ENCODE data around the gene DDX54. TPM values are rescaled to one million over a fixed set of nuclear protein-coding genes. Genes with fewer than 3 reads are reported as not detected.
"Not testable (repeated sequence)": the region's sequence is repeated elsewhere in the genome, so short reads cannot be mapped to it uniquely, and the experiment has no call there.

DDX54 gene
- total RNA-seq, 1 experiment from 2014 or later = 80.1 TPM

DNA sequence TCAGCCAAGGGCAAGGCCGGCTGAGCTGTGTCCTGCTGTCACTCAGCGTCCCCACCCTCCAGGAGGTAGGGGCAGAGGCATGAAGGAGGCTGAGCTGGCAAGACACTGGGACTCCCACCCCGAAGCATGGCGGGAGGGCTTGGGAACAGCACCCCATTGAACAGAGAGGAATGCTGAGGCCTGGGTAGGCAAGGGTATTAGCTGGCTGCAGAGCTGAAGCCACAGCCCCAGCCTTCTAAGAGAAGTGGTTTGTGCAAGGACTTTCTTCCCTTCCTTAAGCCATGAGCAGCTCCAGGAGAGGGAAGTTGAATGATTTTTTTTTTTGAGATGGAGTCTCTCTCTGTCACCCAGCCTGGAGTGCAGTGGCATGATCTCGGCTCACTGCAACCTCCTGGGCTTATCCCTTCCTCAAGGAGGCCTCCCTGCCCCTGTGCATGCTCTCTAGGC lies 42.4 kb downstream of the DDX54 start:
- CTCF ChIA-PET = interaction anchor here (0.6 to 0.9 kb wide), 2 partner anchors 10 to 945 kb away, joined by 3 to 7 read pairs; no protein-coding TSS in a partner anchor
- intact Hi-C loops (cut with micrococcal nuclease; ENCODE audit: unreplicated experiment) = no loop called here
- POLR2A ChIA-PET (ENCODE audit: unreplicated experiment) = no interaction called here
- no peak overlapping the region for H3K4me3 ChIP-seq
- peaks cover 8% of the 10 kb centered on the region; the same call in 1 of the 2 replicates for H3F3A ChIP-seq (ENCODE audit: insufficient read depth, low read depth)
- no peaks in the 10 kb centered on the region for H3K9me2 ChIP-seq (ENCODE audit: insufficient read depth)
- no peaks in the 10 kb centered on the region for H3K79me2 ChIP-seq (ENCODE audit: low read depth)
- H3K27me3 ChIP-seq (ENCODE audit: insufficient read depth, low read depth) = no peaks in the 10 kb centered on the region
- no peaks in the 10 kb centered on the region for H3K9me3 ChIP-seq (ENCODE audit: insufficient read depth, low read depth)
- H3K4me2 ChIP-seq = no peak overlapping the region
- TF ChIP-seq, protein P1, sequence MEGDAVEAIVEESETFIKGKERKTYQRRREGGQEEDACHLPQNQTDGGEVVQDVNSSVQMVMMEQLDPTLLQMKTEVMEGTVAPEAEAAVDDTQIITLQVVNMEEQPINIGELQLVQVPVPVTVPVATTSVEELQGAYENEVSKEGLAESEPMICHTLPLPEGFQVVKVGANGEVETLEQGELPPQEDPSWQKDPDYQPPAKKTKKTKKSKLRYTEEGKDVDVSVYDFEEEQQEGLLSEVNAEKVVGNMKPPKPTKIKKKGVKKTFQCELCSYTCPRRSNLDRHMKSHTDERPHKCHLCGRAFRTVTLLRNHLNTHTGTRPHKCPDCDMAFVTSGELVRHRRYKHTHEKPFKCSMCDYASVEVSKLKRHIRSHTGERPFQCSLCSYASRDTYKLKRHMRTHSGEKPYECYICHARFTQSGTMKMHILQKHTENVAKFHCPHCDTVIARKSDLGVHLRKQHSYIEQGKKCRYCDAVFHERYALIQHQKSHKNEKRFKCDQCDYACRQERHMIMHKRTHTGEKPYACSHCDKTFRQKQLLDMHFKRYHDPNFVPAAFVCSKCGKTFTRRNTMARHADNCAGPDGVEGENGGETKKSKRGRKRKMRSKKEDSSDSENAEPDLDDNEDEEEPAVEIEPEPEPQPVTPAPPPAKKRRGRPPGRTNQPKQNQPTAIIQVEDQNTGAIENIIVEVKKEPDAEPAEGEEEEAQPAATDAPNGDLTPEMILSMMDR (conservative IDR thresholded peaks at IDR 0.05) = no peak
- no peak for TF ChIP-seq EZH2 (IDR thresholded peaks at IDR 0.05; ENCODE audit: low read depth)
- H4K20me1 ChIP-seq (ENCODE audit: insufficient read depth) = no peaks in the 10 kb centered on the region
- no peak overlapping the region for H2AFZ ChIP-seq
- H3K36me3 ChIP-seq (ENCODE audit: low read depth) = no peaks in the 10 kb centered on the region
- H3K4me1 ChIP-seq (replicated peaks; ENCODE audit: insufficient read depth) = no peaks in the 10 kb centered on the region
- BruUV-seq (replicated peaks) = no TSS peak
- no peak overlapping the region for H3K27ac ChIP-seq
- no peak for DNase-seq

DNA sequence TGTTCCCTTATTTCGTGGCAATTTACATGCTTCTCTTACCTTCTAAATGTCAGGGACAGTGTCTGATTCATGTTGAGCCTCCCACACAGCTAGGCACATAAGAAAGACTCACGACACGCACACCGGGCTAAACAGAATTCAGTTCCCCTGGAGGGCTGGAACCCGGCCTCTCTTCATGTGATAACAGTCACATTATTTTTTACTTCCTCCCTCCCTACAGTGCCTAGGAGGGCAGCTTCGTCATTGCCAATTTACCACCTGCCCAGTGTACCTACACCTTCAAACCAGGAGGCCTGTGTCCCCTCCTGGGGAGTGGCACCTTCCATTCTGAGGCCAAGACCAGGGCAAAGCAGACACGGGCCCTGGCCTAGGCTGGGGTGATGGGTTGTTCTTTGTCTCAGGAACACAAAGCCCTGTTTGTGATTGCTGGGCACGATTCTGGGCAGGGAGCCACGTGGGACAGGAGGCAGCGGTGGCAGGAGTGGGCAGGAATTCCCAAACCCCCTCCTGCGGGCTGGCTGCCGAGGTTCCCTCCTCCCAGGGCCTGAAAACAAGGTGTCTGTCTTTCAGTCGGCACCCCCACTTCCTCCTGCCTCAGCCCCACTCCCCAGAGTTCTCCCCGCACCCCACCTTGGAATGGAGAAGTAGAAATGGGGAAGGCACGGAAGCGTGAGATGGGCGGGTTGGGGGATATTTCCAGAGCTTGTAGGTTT lies 42.9 kb downstream of the DDX54 start:
- H4K20me1 ChIP-seq (ENCODE audit: insufficient read depth) = no peaks in the 10 kb centered on the region
- no peaks in the 10 kb centered on the region for H3K9me3 ChIP-seq (ENCODE audit: insufficient read depth, low read depth)
- H2AFZ ChIP-seq = no peak overlapping the region
- H3K4me3 ChIP-seq = no peak overlapping the region
- H3F3A ChIP-seq (ENCODE audit: insufficient read depth, low read depth) = peaks cover 14% of the 10 kb centered on the region; the same call in 1 of the 2 replicates
- DNase-seq = no peak
- H3K79me2 ChIP-seq (ENCODE audit: low read depth) = no peaks in the 10 kb centered on the region
- H3K4me2 ChIP-seq = no peak overlapping the region
- intact Hi-C loops (cut with micrococcal nuclease; ENCODE audit: unreplicated experiment) = no loop called here
- H3K4me1 ChIP-seq (replicated peaks; ENCODE audit: insufficient read depth) = peaks cover 5% of the 10 kb centered on the region
- H3K9me2 ChIP-seq (ENCODE audit: insufficient read depth) = no peaks in the 10 kb centered on the region
- ChIA-PET CTCF (interaction anchor here (0.6 to 0.9 kb wide), 2 partner anchors 11 to 945 kb away, joined by 3 to 7 read pairs; no protein-coding TSS in a partner anchor), POLR2A (ENCODE audit: unreplicated experiment) (no interaction called here)
- no peaks in the 10 kb centered on the region for H3K36me3 ChIP-seq (ENCODE audit: low read depth)
- no peak overlapping the region for H3K27ac ChIP-seq
- TF ChIP-seq, protein P1 (conservative IDR thresholded peaks at IDR 0.05) = no peak
- TF ChIP-seq EZH2 (IDR thresholded peaks at IDR 0.05; ENCODE audit: low read depth) = no peak
- BruUV-seq (replicated peaks) = no TSS peak
- no peaks in the 10 kb centered on the region for H3K27me3 ChIP-seq (ENCODE audit: insufficient read depth, low read depth)

DNA sequence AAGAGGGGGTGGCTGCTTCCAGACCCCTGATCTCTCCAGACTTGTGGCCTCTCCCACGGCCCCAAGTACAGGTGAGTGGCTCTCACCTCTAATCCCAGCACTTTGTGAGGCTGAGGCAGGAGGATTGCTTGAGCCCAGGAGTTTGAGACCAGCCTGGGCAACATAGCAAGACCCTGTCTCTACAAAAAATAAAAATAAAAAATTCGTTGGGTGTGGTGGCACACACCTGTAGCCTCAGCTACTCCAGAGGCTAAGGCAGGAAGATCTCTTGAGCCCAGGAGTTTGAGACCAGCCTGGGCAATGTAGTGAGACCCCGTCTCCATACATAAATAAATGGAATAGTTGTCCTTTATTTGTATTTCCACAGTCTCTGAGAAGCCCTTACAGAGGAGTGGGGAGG lies 43.6 kb downstream of the DDX54 start:
- H3K27ac ChIP-seq; H3K4me2 ChIP-seq; BruUV-seq (replicated peaks); H3K27me3 ChIP-seq (ENCODE audit: insufficient read depth, low read depth); H4K20me1 ChIP-seq (ENCODE audit: insufficient read depth); H3K9me2 ChIP-seq (ENCODE audit: insufficient read depth); H3K4me3 ChIP-seq; CTCF ChIA-PET; DNase-seq; H3K79me2 ChIP-seq (ENCODE audit: low read depth); POLR2A ChIA-PET (ENCODE audit: unreplicated experiment); intact Hi-C loops (cut with micrococcal nuclease; ENCODE audit: unreplicated experiment); H2AFZ ChIP-seq; H3K36me3 ChIP-seq (ENCODE audit: low read depth); H3K9me3 ChIP-seq (ENCODE audit: insufficient read depth, low read depth): not testable (repeated sequence)
- Histone ChIP-seq H3F3A (ENCODE audit: insufficient read depth, low read depth) (peaks cover 20% of the 10 kb centered on the region), H3K4me1 (replicated peaks; ENCODE audit: insufficient read depth) (peaks cover 12% of the 10 kb centered on the region)

Measured in PC-9 (cell line).